IPS DF 6.9 (cell line): ENCODE results near the gene TRAF1.

ENCODE experiments used
- DNase-seq: peaks from one replicate; pipeline ENCODE4 v3.0.0-alpha.2; 2013; ENCODE audit warnings: low read depth, low spot score
- H3K27ac ChIP-seq: one replicate; pipeline ENCODE4 v1.5.1; 2013; ENCODE audit warnings: low read length, control low read depth
- H3K27me3 ChIP-seq: 2 replicates; pipeline ENCODE4 v1.6.1; 2013; ENCODE audit warnings: mild to moderate bottlenecking, low read length; ENCODE audit not compliant: control insufficient read depth, insufficient read depth
- H3K36me3 ChIP-seq: 2 replicates; pipeline ENCODE4 v1.6.1; 2013; ENCODE audit warnings: low read length; ENCODE audit not compliant: control insufficient read depth, insufficient read depth
- H3K4me1 ChIP-seq: 2 replicates; pipeline ENCODE4 v1.6.1; 2013; ENCODE audit warnings: low read length; ENCODE audit not compliant: control insufficient read depth, insufficient read depth
- H3K4me3 ChIP-seq: 2 replicates; pipeline ENCODE4 v1.5.1; 2013; ENCODE audit warnings: mild to moderate bottlenecking, low read length
- H3K9me3 ChIP-seq: 2 replicates; pipeline ENCODE4 v1.6.1; 2013; ENCODE audit warnings: low read length, inconsistent platforms; ENCODE audit not compliant: control insufficient read depth, insufficient read depth
- WGBS: extraction: QIAGEN DNeasy Blood & Tissue Kit; methylation state at CpG from one replicate; pipeline ENCODE4 v1.1.7; 2013; ENCODE audit warnings: mixed read lengths, missing lambda C conversion rate; ENCODE audit not compliant: insufficient read length, insufficient coverage; 5-methylcytosine and 5-hydroxymethylcytosine counted together

The TRAF1 gene

GRCh38 chr9:120904978-120905301 is 21.7 kb downstream of the TRAF1 start:
- DNase-seq, result no peak
- Histone ChIP-seq H3K27me3 (no peaks in the 10 kb centered on the region), H3K9me3 (no peaks in the 10 kb centered on the region), H3K36me3 (no peaks in the 10 kb centered on the region), H3K4me1 (no peaks in the 10 kb centered on the region), H3K27ac (no peak overlapping the region), H3K4me3 (no peak overlapping the region)
- no CpG with 5 or more reads among the region's 11 CpGs for WGBS

GRCh38 chr9:120904061-120904977 is 22.3 kb downstream of the TRAF1 start:
- no peak overlapping the region for H3K4me3 ChIP-seq
- no peaks in the 10 kb centered on the region for H3K9me3 ChIP-seq
- H3K27me3 ChIP-seq, result no peaks in the 10 kb centered on the region
- no peak for DNase-seq
- WGBS, result no CpG with 5 or more reads among the region's 16 CpGs
- H3K4me1 ChIP-seq, result no peaks in the 10 kb centered on the region
- no peaks in the 10 kb centered on the region for H3K36me3 ChIP-seq
- H3K27ac ChIP-seq, result no peak overlapping the region

- Histone ChIP-seq H3K27ac (no peak overlapping the region), H3K4me1 (no peaks in the 10 kb centered on the region), H3K9me3 (no peaks in the 10 kb centered on the region), H3K4me3 (no peak overlapping the region), H3K36me3 (no peaks in the 10 kb centered on the region), H3K27me3 (no peaks in the 10 kb centered on the region)
- no CpG with 5 or more reads among the region's 14 CpGs for WGBS
- no peak for DNase-seq
These were observed 23.7 kb downstream of the TRAF1 start for GRCh38 chr9:120902569-120903535.

- Histone ChIP-seq H3K27me3 (no peaks in the 10 kb centered on the region), H3K4me1 (no peaks in the 10 kb centered on the region), H3K36me3 (no peaks in the 10 kb centered on the region), H3K4me3 (no peak overlapping the region), H3K9me3 (no peaks in the 10 kb centered on the region), H3K27ac (no peak overlapping the region)
- no CpG with 5 or more reads among the region's 12 CpGs for WGBS
- no peak for DNase-seq
These were observed 24.6 kb downstream of the TRAF1 start for GRCh38 chr9:120901755-120902568.

GRCh38 chr9:120900824-120901223 is 25.8 kb downstream of the TRAF1 start:
- Histone ChIP-seq H3K36me3 (no peaks in the 10 kb centered on the region), H3K4me3 (no peak overlapping the region), H3K4me1 (no peaks in the 10 kb centered on the region), H3K9me3 (no peaks in the 10 kb centered on the region), H3K27ac (no peak overlapping the region), H3K27me3 (no peaks in the 10 kb centered on the region)
- DNase-seq, result no peak
- no CpG with 5 or more reads among the region's 3 CpGs for WGBS

GRCh38 chr9:120899490-120900068 is 27.0 kb downstream of the TRAF1 start:
- Histone ChIP-seq H3K4me3 (no peak overlapping the region), H3K27ac (no peak overlapping the region), H3K27me3 (no peaks in the 10 kb centered on the region), H3K36me3 (no peaks in the 10 kb centered on the region), H3K4me1 (0 out of 2 replicates have a peak, but pooled peaks cover 1% of the 10 kb centered on the region), H3K9me3 (no peaks in the 10 kb centered on the region)
- no peak for DNase-seq
- no CpG with 5 or more reads among the region's 6 CpGs for WGBS

- no peak for DNase-seq
- WGBS, result no CpG with 5 or more reads among the region's 3 CpGs
- Histone ChIP-seq H3K27ac (no peak overlapping the region), H3K4me3 (no peak overlapping the region), H3K4me1 (0 out of 2 replicates have a peak, but pooled peaks cover 1% of the 10 kb centered on the region), H3K27me3 (no peaks in the 10 kb centered on the region; the same call in 1 of the 2 replicates), H3K9me3 (no peaks in the 10 kb centered on the region), H3K36me3 (no peaks in the 10 kb centered on the region)
These were observed 28.2 kb downstream of the TRAF1 start for GRCh38 chr9:120898396-120898795.

- Histone ChIP-seq H3K27ac (no peak overlapping the region), H3K27me3 (no peaks in the 10 kb centered on the region; the same call in 1 of the 2 replicates), H3K4me1 (0 out of 2 replicates have a peak, but pooled peaks cover 1% of the 10 kb centered on the region), H3K4me3 (no peak overlapping the region), H3K9me3 (no peaks in the 10 kb centered on the region), H3K36me3 (no peaks in the 10 kb centered on the region)
- no CpG with 5 or more reads among the region's 2 CpGs for WGBS
- DNase-seq, result no peak
These were observed 30.6 kb downstream of the TRAF1 start for GRCh38 chr9:120895951-120896350.

- Histone ChIP-seq H3K4me1 (0 out of 2 replicates have a peak, but pooled peaks cover 1% of the 10 kb centered on the region), H3K9me3 (no peaks in the 10 kb centered on the region), H3K27me3 (no peaks in the 10 kb centered on the region; the same call in 1 of the 2 replicates), H3K27ac (no peak overlapping the region), H3K36me3 (no peaks in the 10 kb centered on the region), H3K4me3 (peak overlapping the region; percentile 9; the same call in 1 of the 2 replicates)
- WGBS, result no CpG with 5 or more reads among the region's 63 CpGs
- no peak for DNase-seq
These were observed 32.1 kb downstream of the TRAF1 start for GRCh38 chr9:120894321-120895148.
